Ishikawa (cell line): ENCODE measurements around the gene PSENEN.
A peak's percentile ranks its signal among the peaks of the same experiment; 100 is the strongest.

Experiments used
- CEBPB ChIP-seq: IDR thresholded peaks from 2 replicates; pipeline ENCODE4 v1.6.1; 2012
- CREB1 ChIP-seq: IDR thresholded peaks from 2 replicates; pipeline ENCODE4 v1.6.1; 2012; ENCODE audit warnings: low read depth
- EGR1 ChIP-seq: IDR thresholded peaks from 2 replicates; pipeline ENCODE4 v1.6.1; 2012
- EP300 ChIP-seq: IDR thresholded peaks from 2 replicates; pipeline ENCODE4 v1.6.1; 2012; ENCODE audit warnings: borderline replicate concordance
- FOXM1 ChIP-seq: IDR thresholded peaks from 2 replicates; pipeline ENCODE4 v1.6.1; 2012; ENCODE audit warnings: low read depth, borderline replicate concordance
- MAX ChIP-seq: IDR thresholded peaks from 2 replicates; pipeline ENCODE4 v1.6.1; 2012
- NFIC ChIP-seq: IDR thresholded peaks from 2 replicates; pipeline ENCODE4 v1.6.1; 2012
- RAD21 ChIP-seq: IDR thresholded peaks from 2 replicates; pipeline ENCODE4 v1.6.1; 2012; ENCODE audit warnings: low read depth
- REST ChIP-seq: IDR thresholded peaks from 2 replicates; pipeline ENCODE4 v1.6.1; 2012; ENCODE audit warnings: low read depth, mild to moderate bottlenecking
- TAF1 ChIP-seq: IDR thresholded peaks from 2 replicates; pipeline ENCODE4 v1.6.1; 2012; ENCODE audit warnings: low read depth, mild to moderate bottlenecking
- TCF12 ChIP-seq: IDR thresholded peaks from 2 replicates; pipeline ENCODE4 v1.6.1; 2012; ENCODE audit warnings: low read depth
- TEAD4 ChIP-seq: IDR thresholded peaks from 2 replicates; pipeline ENCODE4 v1.6.1; 2012
- USF1 ChIP-seq: IDR thresholded peaks from 2 replicates; pipeline ENCODE4 v1.6.1; 2012
- YY1 ChIP-seq: IDR thresholded peaks from 2 replicates; pipeline ENCODE4 v1.6.1; 2012; ENCODE audit warnings: low read depth
- ZBTB7A ChIP-seq: IDR thresholded peaks from 2 replicates; pipeline ENCODE4 v1.6.1; 2012; ENCODE audit warnings: low read depth

The PSENEN gene

GRCh38 chr19:35757749-35758608, 12.5 kb downstream of the PSENEN start, which contains the start of gene PROSER3:
PROSER3 (plus strand) TSS chr19:35758176; CDS start chr19:35758216, 40 bp downstream.
- TF ChIP-seq YY1 (peak; percentile 76), EGR1 (peak; percentile 85), ZBTB7A (no peak), TCF12 (peak; percentile 28; the same call in 1 of the 2 replicates), TEAD4 (0 out of 2 replicates have a peak, but pooled peaks have one; percentile 12), TAF1 (peak; percentile 54), MAX (peak; percentile 47), CEBPB (no peak; the same call in 1 of the 2 replicates), FOXM1 (peak; percentile 37; the same call in 1 of the 2 replicates), NFIC (no peak), USF1 (no peak), RAD21 (no peak), EP300 (no peak), CREB1 (peak; percentile 31; the same call in 1 of the 2 replicates), REST (no peak)

DNA sequence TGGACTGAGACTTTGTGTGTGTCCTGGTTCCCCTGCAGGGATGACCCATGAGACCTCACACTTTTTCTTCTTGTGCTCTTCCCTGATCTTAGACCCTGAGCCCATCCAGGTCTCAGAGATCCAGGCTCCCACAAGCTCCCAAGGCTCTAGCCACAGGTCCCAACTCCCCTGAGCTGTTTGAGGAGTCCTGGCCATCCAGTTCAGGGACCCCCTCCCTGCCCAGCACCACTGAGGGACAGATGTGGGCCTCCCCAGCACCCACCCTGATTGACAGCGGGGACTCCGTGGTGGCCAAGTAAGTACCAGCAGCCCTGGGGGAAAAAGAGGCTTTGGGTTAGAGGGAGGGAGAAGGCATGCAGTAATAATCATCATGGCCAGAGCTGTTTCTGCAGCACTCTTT, 14.2 kb downstream of the PSENEN start:
- TF ChIP-seq TCF12 (no peak), EP300 (no peak), CEBPB (no peak), REST (no peak)

DNA sequence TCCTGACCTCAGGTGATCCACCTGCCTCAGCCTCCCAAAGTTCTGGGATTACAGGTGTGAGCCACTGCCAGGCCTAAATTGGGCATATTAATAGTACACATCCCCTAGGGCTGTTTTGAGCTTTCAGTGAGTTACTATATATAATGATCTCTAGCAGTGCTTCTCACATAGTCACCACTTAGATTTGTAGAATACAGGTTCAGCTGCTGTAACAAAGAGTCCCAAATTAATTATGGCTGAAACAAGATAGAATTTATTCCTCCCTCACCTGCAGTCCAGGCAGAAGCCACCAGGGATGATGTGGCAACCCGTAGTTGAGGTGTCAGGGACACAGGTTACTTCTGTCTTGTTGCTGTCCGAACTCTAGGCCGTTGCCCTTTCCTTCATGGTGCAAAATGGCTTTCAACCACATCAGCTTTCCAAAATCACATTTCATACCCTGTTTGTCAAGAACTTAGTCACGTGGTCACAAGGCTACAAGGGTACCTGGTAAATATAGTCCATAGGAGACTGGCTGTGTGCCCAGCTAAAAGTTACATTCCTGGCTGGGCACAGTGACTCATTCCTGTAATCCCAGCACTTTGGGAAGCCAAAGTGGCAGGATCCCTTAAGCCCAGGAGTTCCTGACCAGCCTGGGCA, 15.4 kb downstream of the PSENEN start:
- TF ChIP-seq YY1 = no peak
- TF ChIP-seq USF1 = peak; percentile 17; the same call in 1 of the 2 replicates

DNA sequence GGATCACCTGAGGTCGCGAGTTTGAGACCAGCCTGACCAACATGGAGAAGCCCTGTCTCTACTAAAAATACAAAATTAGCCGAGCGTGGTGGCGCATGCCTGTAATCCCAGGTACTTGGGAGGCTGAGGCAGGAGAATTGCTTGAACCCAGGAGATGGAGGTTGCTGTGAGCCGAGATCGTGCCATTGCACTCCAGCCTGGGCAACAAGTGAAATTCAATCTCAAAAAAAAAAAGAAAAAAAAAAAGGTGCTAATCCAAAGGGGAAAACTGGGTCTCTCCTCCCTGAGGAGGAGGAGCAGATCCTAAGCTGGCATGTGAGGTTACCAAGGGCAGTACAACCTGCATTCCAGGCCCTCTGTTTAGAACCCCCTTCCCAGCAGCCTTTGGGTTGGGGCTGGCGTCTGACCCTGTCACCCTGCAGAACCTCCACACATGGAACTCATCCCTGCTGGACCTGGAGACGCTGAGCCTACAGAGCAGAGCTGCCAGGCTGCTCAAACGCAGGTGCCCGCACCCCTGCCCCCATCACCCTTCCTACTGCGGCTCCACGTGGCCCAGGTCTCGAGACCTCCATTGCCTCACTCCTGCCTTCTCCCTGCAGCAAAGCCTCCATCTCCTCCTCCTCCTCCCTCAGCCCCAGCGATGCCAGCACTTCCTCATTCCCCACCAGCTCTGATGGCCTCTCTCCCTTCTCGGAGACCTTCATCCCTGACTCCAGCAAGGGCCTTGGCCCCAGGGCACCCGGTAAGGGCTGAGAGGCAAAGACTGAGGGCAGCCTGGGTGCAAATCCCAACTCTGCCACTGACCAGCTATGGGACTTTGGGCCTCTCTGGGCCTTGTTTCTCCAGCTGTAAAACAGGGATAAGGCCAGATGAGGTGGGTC, 19.2 kb downstream of the PSENEN start:
- TF ChIP-seq CREB1 = no peak
- no peak for TF ChIP-seq FOXM1
- no peak for TF ChIP-seq EP300
- TF ChIP-seq NFIC = no peak
- no peak for TF ChIP-seq MAX
- no peak for TF ChIP-seq TCF12
- no peak for TF ChIP-seq RAD21
- TF ChIP-seq TEAD4 = no peak
- TF ChIP-seq USF1 = no peak

- TF ChIP-seq RAD21 (no peak), CEBPB (no peak), EP300 (no peak), TCF12 (no peak), USF1 (no peak), MAX (no peak), TAF1 (no peak), YY1 (no peak), CREB1 (no peak)
Measured at GRCh38 chr19:35766571-35767104, 21.2 kb downstream of the PSENEN start.
